K562 (cell line): ENCODE data around the gene PGF. TPM values are rescaled to one million over a fixed set of nuclear protein-coding genes. Genes with fewer than 3 reads are reported as not detected.

Experiments used
- ATAC-seq: fragments of 200-7000 bp; cut with Tn5 transposase; 3 replicates; pipeline ENCODE4 v1.9.1; 2020; ENCODE audit warnings: moderate library complexity
- BruUV-seq: library from RNA; stranded (reverse); fragments of 400-500 nt; replicated peaks from 2 replicates; lab custom pipeline; 2021; lab: Mats Ljungman, UMichigan
- CTCF ChIA-PET: fragments of 300-600 bp; formaldehyde crosslinking; extraction: SDS; loops from one replicate; lab custom pipeline; 2021; ENCODE audit warnings: low intra/inter-chr PET ratio; lab: Yijun Ruan, JAX
- POLR2A ChIA-PET: fragments of 300-600, 350-650 bp; sonication (Branson Sonifier 250); formaldehyde crosslinking; extraction: SDS; loops from one replicate; lab custom pipeline; 2021; ENCODE audit warnings: antibody characterized with exemption, inconsistent platforms; lab: Yijun Ruan, JAX
- DNase-seq, 4 experiments: peaks; one replicate each; pipeline versions ENCODE4 v3.0.0 to v3.0.0-alpha.2; 2011 to 2018; ENCODE audit warnings: low spot score in 3 of 4, mixed read lengths in 3 of 4; ENCODE audit errors: extremely low read depth in 1 of 4
- FAIRE-seq: peaks from 2 replicates; lab custom pipeline; 2011; peaks lifted over from hg19 to GRCh38; lab: Jason Lieb, UNC
- H2AFZ ChIP-seq: 2 replicates; pipeline ENCODE4 v1.6.0; 2011; ENCODE audit warnings: low read depth, low read length, control low read depth, inconsistent platforms
- H3K27ac ChIP-seq: fragments of 200-600 bp; 3 replicates; pipeline ENCODE4 v1.8.0; 2011; ENCODE audit warnings: low read depth, mild to moderate bottlenecking, control low read depth, inconsistent platforms, low read length, moderate library complexity, mixed read lengths; ENCODE audit errors: extremely low read depth
- H3K27me3 ChIP-seq, 2 experiments: fragments of 300-600 bp in 1 of 2; 2 replicates in 1 of 2; 3 replicates in 1 of 2; pipeline versions ENCODE4 v1.6.0 to v1.8.0; 2011; ENCODE audit warnings: inconsistent platforms in 2 of 2, low read length in 2 of 2, mild to moderate bottlenecking in 1 of 2, mixed read lengths in 1 of 2, moderate library complexity in 1 of 2; ENCODE audit not compliant: control insufficient read depth in 2 of 2, insufficient read depth in 2 of 2
- H3K36me3 ChIP-seq: fragments of 300-600 bp; 3 replicates; pipeline ENCODE4 v1.8.0; 2011; ENCODE audit warnings: mild to moderate bottlenecking, low read length, inconsistent platforms; ENCODE audit not compliant: control insufficient read depth, insufficient read depth
- H3K4me1 ChIP-seq, 2 experiments: fragments of 200-600 bp in 1 of 2; replicated peaks in 1 of 2; 2 replicates in 1 of 2; 3 replicates in 1 of 2; pipeline versions ENCODE4 v1.5.1 to v1.8.0; 2011; ENCODE audit warnings: inconsistent platforms in 2 of 2, low read length in 2 of 2, mild to moderate bottlenecking in 1 of 2, mixed read lengths in 1 of 2, moderate library complexity in 1 of 2; ENCODE audit not compliant: control insufficient read depth in 2 of 2, insufficient read depth in 2 of 2
- H3K4me2 ChIP-seq: 2 replicates; pipeline ENCODE4 v1.6.1; 2011; ENCODE audit warnings: low read length, control low read depth, inconsistent platforms, mixed read lengths; ENCODE audit not compliant: insufficient read depth
- H3K4me3 ChIP-seq: fragments of 200-600 bp; sonication (generic), shearing (Covaris generic); 2 replicates; pipeline ENCODE4 v1.5.1; 2016; ENCODE audit warnings: control low read depth, inconsistent platforms
- H3K79me2 ChIP-seq: fragments of 200-600 bp; 3 replicates; pipeline ENCODE4 v1.8.0; 2011; ENCODE audit warnings: low read length, inconsistent platforms; ENCODE audit not compliant: control insufficient read depth, insufficient read depth
- H3K9ac ChIP-seq, 2 experiments: 2 replicates each; pipeline versions ENCODE4 v1.6.0 to v1.6.1; 2011; ENCODE audit warnings: low read depth in 2 of 2, low read length in 2 of 2, control low read depth in 1 of 2, inconsistent platforms in 1 of 2, mild to moderate bottlenecking in 1 of 2, mixed read lengths in 1 of 2; ENCODE audit not compliant: insufficient read depth in 1 of 2
- H3K9me1 ChIP-seq: one replicate; pipeline ENCODE4 v1.6.0; 2011; ENCODE audit warnings: inconsistent platforms, mild to moderate bottlenecking, low read length, moderate library complexity; ENCODE audit not compliant: control insufficient read depth, insufficient read depth
- H3K9me3 ChIP-seq: replicated peaks from 2 replicates; pipeline ENCODE4 v1.5.1; 2011; ENCODE audit warnings: low read depth, low read length, inconsistent platforms; ENCODE audit not compliant: control insufficient read depth, insufficient read depth
- H4K20me1 ChIP-seq: replicated peaks from 2 replicates; pipeline ENCODE4 v1.6.1; 2011; ENCODE audit warnings: low read length, inconsistent platforms, mixed read lengths; ENCODE audit not compliant: control insufficient read depth, insufficient read depth
- NBN ChIP-seq: fragments of 450-650 bp; IDR thresholded peaks from 2 replicates; pipeline ENCODE4 v1.6.1; 2016; ENCODE audit warnings: low read depth, mild to moderate bottlenecking
- ZNF175 ChIP-seq: fragments of 200-800 bp; sonication (Bioruptor generic); IDR thresholded peaks from 2 replicates; pipeline ENCODE4 v1.6.1; 2016; ENCODE audit warnings: low read depth, mild to moderate bottlenecking, missing genetic modification characterization, missing compliant biosample characterization
- ZNF316 ChIP-seq: fragments of 450-650 bp; IDR thresholded peaks from 2 replicates; pipeline ENCODE4 v1.6.1; 2016
- WGBS: fragments of 100-300 bp; shearing (Covaris generic); methylation state at CpG from one replicate; pipeline ENCODE4 v1.1.6; 2016; ENCODE audit warnings: low coverage, mixed read lengths; ENCODE audit not compliant: insufficient coverage; ENCODE audit errors: missing lambda C conversion rate; 5-methylcytosine and 5-hydroxymethylcytosine counted together
- in situ Hi-C: fragments of 300-500 bp; cut with MboI; formaldehyde crosslinking; loops from 4 replicates; pipeline ENCODE4 v1.15.0; 2018; ENCODE audit warnings: inconsistent platforms, mixed read lengths
- intact Hi-C: fragments of 100-400 bp; cut with micrococcal nuclease; formaldehyde crosslinking; loops from 2 replicates; pipeline ENCODE4 v1.14.2; 2022
- polyA plus RNA-seq, 8 experiments: library from polyadenylated mRNA; depleted of rRNA in 4 of 8; stranded (reverse) in 5 of 8; unstranded in 3 of 8; fragments of >200 nt; fragmentation: Nextera tagmentation in 2 of 8; fragmentation: Illumina TruSeq in 1 of 8; extraction: Ambion mirVana in 2 of 8; extraction: Trizol in 1 of 8; gene quantifications; 2 replicates each; pipeline versions ENCODE4 v1.2.1 to v1.2.3, GENCODE V29; 2011 to 2014; ENCODE audit warnings: inconsistent platforms in 1 of 8, missing spikeins in 1 of 8
- total RNA-seq, 7 experiments: library from RNA; depleted of rRNA in 6 of 7; stranded (reverse); fragments of >200 nt in 6 of 7; fragmentation: Illumina TruSeq in 2 of 7; extraction: Trizol in 2 of 7; gene quantifications; 2 replicates each; pipeline versions ENCODE4 v1.2.1 to v1.2.3, GENCODE V29; 2011 to 2021; ENCODE audit warnings: low replicate concordance in 1 of 7
- TF ChIP-seq, protein P1 (sequence below): sonication (generic); formaldehyde crosslinking; IDR thresholded peaks from 2 replicates; pipeline ENCODE4 v1.9.0; 2022; ENCODE audit warnings: mild to moderate bottlenecking, missing genetic modification reagents
- TF ChIP-seq, protein P2 (sequence below): fragments of 450-650 bp; IDR thresholded peaks from 2 replicates; pipeline ENCODE4 v1.6.1; 2016; ENCODE audit warnings: mild to moderate bottlenecking, moderate library complexity
- TF ChIP-seq, protein P3 (sequence below), 2 experiments: IDR thresholded peaks; 2 replicates each; pipeline ENCODE4 v1.6.1; 2011; ENCODE audit warnings: borderline replicate concordance in 1 of 2, control low read depth in 1 of 2, low read depth in 1 of 2, low read length in 1 of 2, mild to moderate bottlenecking in 1 of 2, mixed read lengths in 1 of 2, moderate library complexity in 1 of 2; ENCODE audit not compliant: insufficient read depth in 1 of 2, insufficient read length in 1 of 2, poor library complexity in 1 of 2, severe bottlenecking in 1 of 2; ENCODE audit errors: extremely low read depth in 1 of 2

Gene PGF
- total and polyA plus RNA-seq, 9 of the 15 experiments (the other 6 are each of a cell fraction or from before 2014, with no cell fraction given), result 0.04 to 0.44 (median 0.18) TPM

DNA sequence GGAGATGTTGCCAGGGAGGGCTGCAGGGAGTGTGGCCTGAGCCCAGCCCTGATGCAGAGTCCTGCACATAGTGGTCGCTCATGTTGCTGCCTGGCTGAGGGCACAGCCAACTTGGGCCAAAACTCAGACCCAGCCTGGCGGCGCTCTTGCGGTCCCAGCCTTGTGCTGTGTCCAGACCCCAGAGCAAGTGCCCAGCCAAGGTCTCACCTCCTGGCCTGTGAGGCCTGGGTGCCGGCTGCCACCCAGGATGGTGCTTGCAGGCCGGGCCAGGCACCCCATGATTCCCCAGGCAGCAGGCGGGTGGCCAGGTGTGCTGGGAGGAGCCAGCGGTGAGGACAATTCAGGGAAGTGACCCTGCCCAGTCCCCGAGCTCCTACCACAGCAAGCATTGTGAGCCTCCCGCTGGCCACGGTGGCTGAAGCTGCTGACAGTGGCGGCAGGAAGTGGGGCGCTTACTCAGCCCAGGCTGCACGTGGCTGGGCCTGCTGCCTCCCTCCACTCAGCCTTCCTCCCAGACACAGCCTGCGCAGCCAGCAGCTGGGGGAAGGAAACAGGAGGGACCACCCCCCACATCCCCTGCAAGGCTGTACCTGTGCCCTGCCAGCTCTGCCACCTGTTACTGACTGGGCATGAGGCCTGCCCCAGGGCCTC, 17.7 kb upstream of the PGF start:
- no peaks in the 10 kb centered on the region for H3K36me3 ChIP-seq
- BruUV-seq, result no TSS peak
- no peaks in the 10 kb centered on the region for H3K79me2 ChIP-seq
- no peaks in the 10 kb centered on the region for H4K20me1 ChIP-seq
- 74% methylated on average over 13 of the region's 15 CpGs for WGBS
- in situ Hi-C loops (no loop called here), intact Hi-C loops (no loop called here)
- no peak overlapping the region for H3K27ac ChIP-seq
- ChIA-PET CTCF (no interaction called here), POLR2A (no interaction called here)
- H3K4me2 ChIP-seq, result no peak overlapping the region
- no peaks in the 10 kb centered on the region for H3K27me3 ChIP-seq
- H3K9me3 ChIP-seq, result no peaks in the 10 kb centered on the region
- peaks cover 0 to 14% of the 10 kb centered on the region in 2 experiments; a peak in 2 of 5 replicates for H3K4me1 ChIP-seq
- H2AFZ ChIP-seq, result no peak overlapping the region; the same call in 1 of the 2 replicates
- H3K4me3 ChIP-seq, result no peak overlapping the region
- no peaks in the 10 kb centered on the region for H3K9me1 ChIP-seq
- peak; percentile 48; the same call in 2 of the 3 replicates for ATAC-seq
- DNase-seq, result no peak
- no peak overlapping the region for H3K9ac ChIP-seq
- no peak for FAIRE-seq
- TF ChIP-seq, protein P1, sequence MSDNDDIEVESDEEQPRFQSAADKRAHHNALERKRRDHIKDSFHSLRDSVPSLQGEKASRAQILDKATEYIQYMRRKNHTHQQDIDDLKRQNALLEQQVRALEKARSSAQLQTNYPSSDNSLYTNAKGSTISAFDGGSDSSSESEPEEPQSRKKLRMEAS (CRISPR knock-in tag), result peak; percentile 60; the same call in 1 of the 2 replicates
- TF ChIP-seq, protein P2, sequence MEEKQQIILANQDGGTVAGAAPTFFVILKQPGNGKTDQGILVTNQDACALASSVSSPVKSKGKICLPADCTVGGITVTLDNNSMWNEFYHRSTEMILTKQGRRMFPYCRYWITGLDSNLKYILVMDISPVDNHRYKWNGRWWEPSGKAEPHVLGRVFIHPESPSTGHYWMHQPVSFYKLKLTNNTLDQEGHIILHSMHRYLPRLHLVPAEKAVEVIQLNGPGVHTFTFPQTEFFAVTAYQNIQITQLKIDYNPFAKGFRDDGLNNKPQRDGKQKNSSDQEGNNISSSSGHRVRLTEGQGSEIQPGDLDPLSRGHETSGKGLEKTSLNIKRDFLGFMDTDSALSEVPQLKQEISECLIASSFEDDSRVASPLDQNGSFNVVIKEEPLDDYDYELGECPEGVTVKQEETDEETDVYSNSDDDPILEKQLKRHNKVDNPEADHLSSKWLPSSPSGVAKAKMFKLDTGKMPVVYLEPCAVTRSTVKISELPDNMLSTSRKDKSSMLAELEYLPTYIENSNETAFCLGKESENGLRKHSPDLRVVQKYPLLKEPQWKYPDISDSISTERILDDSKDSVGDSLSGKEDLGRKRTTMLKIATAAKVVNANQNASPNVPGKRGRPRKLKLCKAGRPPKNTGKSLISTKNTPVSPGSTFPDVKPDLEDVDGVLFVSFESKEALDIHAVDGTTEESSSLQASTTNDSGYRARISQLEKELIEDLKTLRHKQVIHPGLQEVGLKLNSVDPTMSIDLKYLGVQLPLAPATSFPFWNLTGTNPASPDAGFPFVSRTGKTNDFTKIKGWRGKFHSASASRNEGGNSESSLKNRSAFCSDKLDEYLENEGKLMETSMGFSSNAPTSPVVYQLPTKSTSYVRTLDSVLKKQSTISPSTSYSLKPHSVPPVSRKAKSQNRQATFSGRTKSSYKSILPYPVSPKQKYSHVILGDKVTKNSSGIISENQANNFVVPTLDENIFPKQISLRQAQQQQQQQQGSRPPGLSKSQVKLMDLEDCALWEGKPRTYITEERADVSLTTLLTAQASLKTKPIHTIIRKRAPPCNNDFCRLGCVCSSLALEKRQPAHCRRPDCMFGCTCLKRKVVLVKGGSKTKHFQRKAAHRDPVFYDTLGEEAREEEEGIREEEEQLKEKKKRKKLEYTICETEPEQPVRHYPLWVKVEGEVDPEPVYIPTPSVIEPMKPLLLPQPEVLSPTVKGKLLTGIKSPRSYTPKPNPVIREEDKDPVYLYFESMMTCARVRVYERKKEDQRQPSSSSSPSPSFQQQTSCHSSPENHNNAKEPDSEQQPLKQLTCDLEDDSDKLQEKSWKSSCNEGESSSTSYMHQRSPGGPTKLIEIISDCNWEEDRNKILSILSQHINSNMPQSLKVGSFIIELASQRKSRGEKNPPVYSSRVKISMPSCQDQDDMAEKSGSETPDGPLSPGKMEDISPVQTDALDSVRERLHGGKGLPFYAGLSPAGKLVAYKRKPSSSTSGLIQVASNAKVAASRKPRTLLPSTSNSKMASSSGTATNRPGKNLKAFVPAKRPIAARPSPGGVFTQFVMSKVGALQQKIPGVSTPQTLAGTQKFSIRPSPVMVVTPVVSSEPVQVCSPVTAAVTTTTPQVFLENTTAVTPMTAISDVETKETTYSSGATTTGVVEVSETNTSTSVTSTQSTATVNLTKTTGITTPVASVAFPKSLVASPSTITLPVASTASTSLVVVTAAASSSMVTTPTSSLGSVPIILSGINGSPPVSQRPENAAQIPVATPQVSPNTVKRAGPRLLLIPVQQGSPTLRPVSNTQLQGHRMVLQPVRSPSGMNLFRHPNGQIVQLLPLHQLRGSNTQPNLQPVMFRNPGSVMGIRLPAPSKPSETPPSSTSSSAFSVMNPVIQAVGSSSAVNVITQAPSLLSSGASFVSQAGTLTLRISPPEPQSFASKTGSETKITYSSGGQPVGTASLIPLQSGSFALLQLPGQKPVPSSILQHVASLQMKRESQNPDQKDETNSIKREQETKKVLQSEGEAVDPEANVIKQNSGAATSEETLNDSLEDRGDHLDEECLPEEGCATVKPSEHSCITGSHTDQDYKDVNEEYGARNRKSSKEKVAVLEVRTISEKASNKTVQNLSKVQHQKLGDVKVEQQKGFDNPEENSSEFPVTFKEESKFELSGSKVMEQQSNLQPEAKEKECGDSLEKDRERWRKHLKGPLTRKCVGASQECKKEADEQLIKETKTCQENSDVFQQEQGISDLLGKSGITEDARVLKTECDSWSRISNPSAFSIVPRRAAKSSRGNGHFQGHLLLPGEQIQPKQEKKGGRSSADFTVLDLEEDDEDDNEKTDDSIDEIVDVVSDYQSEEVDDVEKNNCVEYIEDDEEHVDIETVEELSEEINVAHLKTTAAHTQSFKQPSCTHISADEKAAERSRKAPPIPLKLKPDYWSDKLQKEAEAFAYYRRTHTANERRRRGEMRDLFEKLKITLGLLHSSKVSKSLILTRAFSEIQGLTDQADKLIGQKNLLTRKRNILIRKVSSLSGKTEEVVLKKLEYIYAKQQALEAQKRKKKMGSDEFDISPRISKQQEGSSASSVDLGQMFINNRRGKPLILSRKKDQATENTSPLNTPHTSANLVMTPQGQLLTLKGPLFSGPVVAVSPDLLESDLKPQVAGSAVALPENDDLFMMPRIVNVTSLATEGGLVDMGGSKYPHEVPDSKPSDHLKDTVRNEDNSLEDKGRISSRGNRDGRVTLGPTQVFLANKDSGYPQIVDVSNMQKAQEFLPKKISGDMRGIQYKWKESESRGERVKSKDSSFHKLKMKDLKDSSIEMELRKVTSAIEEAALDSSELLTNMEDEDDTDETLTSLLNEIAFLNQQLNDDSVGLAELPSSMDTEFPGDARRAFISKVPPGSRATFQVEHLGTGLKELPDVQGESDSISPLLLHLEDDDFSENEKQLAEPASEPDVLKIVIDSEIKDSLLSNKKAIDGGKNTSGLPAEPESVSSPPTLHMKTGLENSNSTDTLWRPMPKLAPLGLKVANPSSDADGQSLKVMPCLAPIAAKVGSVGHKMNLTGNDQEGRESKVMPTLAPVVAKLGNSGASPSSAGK, result peak; percentile 38; the same call in 1 of the 2 replicates
- TF ChIP-seq, protein P3, sequence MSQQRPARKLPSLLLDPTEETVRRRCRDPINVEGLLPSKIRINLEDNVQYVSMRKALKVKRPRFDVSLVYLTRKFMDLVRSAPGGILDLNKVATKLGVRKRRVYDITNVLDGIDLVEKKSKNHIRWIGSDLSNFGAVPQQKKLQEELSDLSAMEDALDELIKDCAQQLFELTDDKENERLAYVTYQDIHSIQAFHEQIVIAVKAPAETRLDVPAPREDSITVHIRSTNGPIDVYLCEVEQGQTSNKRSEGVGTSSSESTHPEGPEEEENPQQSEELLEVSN (IDR thresholded peaks at IDR 0.05; ENCODE audit: borderline replicate concordance in 1 of 2, extremely low read depth in 1 of 2, insufficient read depth in 1 of 2, insufficient read length in 1 of 2, low read depth in 1 of 2, low read length in 1 of 2, poor library complexity in 1 of 2, severe bottlenecking in 1 of 2), result peak; percentile 25 to 57
- no peak for TF ChIP-seq NBN
- 0 out of 2 replicates have a peak, but pooled peaks have one; percentile 41 for TF ChIP-seq ZNF175 (CRISPR knock-in tag)
- TF ChIP-seq ZNF316, result no peak
